GM21360 (cell line): ENCODE measurements around the gene CEP295NL.
"Not testable (repeated sequence)": the region's sequence is repeated elsewhere in the genome, so short reads cannot be mapped to it uniquely, and the experiment has no call there.

Experiments used
- ATAC-seq: cut with Tn5 transposase; IDR thresholded peaks from one replicate; pipeline ENCODE4 v1.9.1; 2021; ENCODE audit warnings: mild to moderate bottlenecking, moderate library complexity; ENCODE audit not compliant: unreplicated experiment

CEP295NL gene

GRCh38 chr17:78903101-78903779, at the start of gene CEP295NL:
TSS of gene CEP295NL (minus strand) at chr17:78903201. CDS start at chr17:78901828, 1,373 bp downstream.
- ATAC-seq: no peak

GRCh38 chr17:78952706-78953105, 49.7 kb upstream of the CEP295NL start:
- ATAC-seq: no peak

- ATAC-seq: no peak
Measured at GRCh38 chr17:78951967-78952551, 49.1 kb upstream of the CEP295NL start.

GRCh38 chr17:78950870-78951269, 47.9 kb upstream of the CEP295NL start:
- no peak for ATAC-seq

- no peak for ATAC-seq
Measured at GRCh38 chr17:78947235-78948149, 44.5 kb upstream of the CEP295NL start.

GRCh38 chr17:78946631-78947030, 43.6 kb upstream of the CEP295NL start:
- no peak for ATAC-seq

GRCh38 chr17:78946131-78946530, 43.1 kb upstream of the CEP295NL start:
- no peak for ATAC-seq

GRCh38 chr17:78945455-78945854, 42.5 kb upstream of the CEP295NL start:
- not testable (repeated sequence) for ATAC-seq

GRCh38 chr17:78944956-78945355, 42.0 kb upstream of the CEP295NL start:
- no peak for ATAC-seq

- no peak for ATAC-seq
Measured at GRCh38 chr17:78944026-78944425, 41.0 kb upstream of the CEP295NL start.

- no peak for ATAC-seq
Measured at GRCh38 chr17:78940708-78941107, 37.7 kb upstream of the CEP295NL start.

GRCh38 chr17:78940258-78940657, 37.3 kb upstream of the CEP295NL start:
- ATAC-seq: no peak

- no peak for ATAC-seq
Measured at GRCh38 chr17:78939615-78940014, 36.6 kb upstream of the CEP295NL start.

- no peak for ATAC-seq
Measured at GRCh38 chr17:78937561-78937960, 34.6 kb upstream of the CEP295NL start.

GRCh38 chr17:78935419-78936323, 32.7 kb upstream of the CEP295NL start:
- ATAC-seq: no peak

- no peak for ATAC-seq
Measured at GRCh38 chr17:78934681-78935418, 31.8 kb upstream of the CEP295NL start.

- ATAC-seq: no peak
Measured at GRCh38 chr17:78933959-78934568, 31.1 kb upstream of the CEP295NL start.

- ATAC-seq: no peak
Measured at GRCh38 chr17:78933025-78933958, 30.3 kb upstream of the CEP295NL start.
